GM12865 (cell line): ENCODE measurements around the gene ABHD15.

Experiments
- DNase-seq: peaks from one replicate; pipeline ENCODE4 v3.0.0; 2010; ENCODE audit warnings: low read depth
- H3K4me3 ChIP-seq: 2 replicates; pipeline ENCODE4 v1.5.1; 2011; ENCODE audit warnings: mild to moderate bottlenecking, low read depth, low read length, control low read depth
- TF ChIP-seq, protein P1 (sequence below): IDR thresholded peaks from 2 replicates; pipeline ENCODE4 v1.5.1; 2011; ENCODE audit warnings: low read length, control low read depth, low read depth, inconsistent platforms; ENCODE audit not compliant: insufficient read depth; ENCODE audit errors: missing control alignments

The ABHD15 gene, protein sequence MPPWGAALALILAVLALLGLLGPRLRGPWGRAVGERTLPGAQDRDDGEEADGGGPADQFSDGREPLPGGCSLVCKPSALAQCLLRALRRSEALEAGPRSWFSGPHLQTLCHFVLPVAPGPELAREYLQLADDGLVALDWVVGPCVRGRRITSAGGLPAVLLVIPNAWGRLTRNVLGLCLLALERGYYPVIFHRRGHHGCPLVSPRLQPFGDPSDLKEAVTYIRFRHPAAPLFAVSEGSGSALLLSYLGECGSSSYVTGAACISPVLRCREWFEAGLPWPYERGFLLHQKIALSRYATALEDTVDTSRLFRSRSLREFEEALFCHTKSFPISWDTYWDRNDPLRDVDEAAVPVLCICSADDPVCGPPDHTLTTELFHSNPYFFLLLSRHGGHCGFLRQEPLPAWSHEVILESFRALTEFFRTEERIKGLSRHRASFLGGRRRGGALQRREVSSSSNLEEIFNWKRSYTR

DNA sequence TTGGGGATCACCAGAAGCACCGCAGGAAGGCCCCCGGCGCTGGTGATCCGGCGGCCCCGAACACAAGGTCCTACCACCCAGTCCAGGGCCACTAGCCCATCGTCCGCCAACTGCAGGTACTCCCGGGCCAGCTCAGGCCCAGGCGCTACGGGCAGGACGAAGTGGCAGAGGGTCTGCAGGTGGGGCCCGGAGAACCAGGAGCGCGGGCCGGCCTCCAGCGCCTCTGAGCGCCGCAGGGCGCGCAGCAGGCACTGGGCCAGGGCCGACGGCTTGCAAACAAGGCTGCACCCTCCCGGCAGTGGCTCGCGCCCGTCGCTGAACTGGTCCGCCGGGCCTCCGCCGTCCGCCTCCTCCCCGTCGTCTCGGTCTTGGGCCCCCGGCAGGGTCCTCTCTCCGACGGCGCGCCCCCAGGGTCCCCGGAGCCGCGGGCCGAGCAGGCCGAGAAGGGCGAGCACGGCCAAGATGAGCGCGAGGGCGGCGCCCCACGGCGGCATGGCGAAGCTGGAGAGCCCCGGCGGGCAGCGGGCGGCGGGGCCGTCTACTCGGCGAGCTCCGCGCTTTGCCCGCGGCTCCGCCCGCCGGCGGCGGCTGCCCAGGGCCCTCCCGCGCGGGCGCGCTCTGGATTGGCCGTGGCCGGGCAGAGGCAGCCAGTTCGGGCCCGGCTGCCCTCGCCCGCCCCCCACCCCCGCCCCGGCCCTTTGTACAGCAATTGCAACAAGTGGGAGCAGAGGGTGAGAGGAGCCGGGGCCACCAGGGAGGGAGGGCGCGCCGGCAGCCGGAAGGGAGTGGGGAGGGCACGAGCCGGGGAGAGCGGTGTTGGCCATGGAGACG is at the start of gene ABHD15:
Gene ABHD15, minus strand, starts transcription at position 565 of the 831 bp plus-strand sequence. Its CDS starts 71 bp downstream, at position 494.
- TF ChIP-seq, protein P1, sequence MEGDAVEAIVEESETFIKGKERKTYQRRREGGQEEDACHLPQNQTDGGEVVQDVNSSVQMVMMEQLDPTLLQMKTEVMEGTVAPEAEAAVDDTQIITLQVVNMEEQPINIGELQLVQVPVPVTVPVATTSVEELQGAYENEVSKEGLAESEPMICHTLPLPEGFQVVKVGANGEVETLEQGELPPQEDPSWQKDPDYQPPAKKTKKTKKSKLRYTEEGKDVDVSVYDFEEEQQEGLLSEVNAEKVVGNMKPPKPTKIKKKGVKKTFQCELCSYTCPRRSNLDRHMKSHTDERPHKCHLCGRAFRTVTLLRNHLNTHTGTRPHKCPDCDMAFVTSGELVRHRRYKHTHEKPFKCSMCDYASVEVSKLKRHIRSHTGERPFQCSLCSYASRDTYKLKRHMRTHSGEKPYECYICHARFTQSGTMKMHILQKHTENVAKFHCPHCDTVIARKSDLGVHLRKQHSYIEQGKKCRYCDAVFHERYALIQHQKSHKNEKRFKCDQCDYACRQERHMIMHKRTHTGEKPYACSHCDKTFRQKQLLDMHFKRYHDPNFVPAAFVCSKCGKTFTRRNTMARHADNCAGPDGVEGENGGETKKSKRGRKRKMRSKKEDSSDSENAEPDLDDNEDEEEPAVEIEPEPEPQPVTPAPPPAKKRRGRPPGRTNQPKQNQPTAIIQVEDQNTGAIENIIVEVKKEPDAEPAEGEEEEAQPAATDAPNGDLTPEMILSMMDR: peak; percentile 14
- DNase-seq: peak; percentile 72

DNA sequence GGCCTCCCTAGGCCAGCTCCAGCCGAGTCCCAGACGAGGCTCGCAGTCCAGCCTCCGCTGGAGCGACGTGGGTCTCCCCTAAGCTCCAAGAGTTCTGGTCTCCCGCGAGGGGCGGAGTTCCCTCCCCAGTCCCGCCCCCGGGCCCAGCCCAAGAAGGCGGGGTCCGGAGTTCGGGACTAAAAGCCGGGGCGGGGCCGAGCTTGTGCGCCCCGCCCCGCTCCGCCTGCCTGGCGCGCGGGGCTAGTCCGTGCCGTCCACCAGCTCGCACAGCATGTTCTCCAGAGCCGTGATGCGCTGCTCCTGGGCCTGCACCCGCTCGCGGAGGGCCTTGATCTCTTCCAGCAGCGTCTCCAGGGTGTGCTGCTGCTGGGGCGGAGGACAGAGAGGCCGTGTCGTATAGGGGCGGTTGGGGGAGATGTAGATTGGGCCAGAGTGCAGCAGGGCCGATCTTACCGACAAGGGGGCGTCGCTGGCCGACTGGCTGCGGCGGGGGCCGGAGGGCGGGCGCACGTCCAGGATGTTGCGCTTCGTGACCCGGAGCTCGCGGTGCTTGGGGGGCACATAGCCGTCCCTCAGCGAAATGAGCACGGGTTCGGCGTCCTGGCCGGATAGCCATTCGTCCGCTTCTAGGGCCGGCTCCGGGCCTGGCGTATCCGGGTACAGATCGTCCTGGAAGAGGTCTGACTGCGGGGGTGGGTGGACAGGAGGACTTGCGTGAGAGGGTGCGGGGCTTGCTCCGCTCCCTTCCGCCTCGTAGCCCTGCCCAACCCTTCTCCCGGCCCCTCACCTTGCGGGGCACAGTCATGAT is 48.9 kb upstream of the ABHD15 start:
- TF ChIP-seq, protein P1: no peak
- H3K4me3 ChIP-seq: peak overlapping the region; percentile 48
- peak; percentile 84 for DNase-seq

More for the DNA sequence above, at the start of gene ABHD15:
- peak within 1 kb of the TSS; percentile 85 for H3K4me3 ChIP-seq

DNA sequence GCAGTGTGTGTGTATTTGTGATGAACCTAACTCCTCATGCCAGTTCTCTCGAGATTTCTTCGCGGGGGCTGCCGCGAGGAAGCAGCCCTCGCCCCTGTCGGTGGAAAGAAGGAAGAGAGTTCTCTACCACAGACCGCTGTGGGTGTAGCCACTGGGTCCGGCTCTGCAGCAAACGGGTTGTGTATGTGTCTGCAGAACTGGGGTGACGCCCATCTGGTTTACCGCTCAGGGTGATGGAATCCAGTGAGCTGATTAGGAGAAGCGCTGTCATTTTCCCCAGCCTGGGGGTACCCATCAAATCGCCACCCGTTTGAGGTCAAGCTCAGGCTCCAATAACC is 48.2 kb upstream of the ABHD15 start:
- DNase-seq: no peak
- H3K4me3 ChIP-seq: peak overlapping the region; percentile 48
- TF ChIP-seq, protein P1: no peak

DNA sequence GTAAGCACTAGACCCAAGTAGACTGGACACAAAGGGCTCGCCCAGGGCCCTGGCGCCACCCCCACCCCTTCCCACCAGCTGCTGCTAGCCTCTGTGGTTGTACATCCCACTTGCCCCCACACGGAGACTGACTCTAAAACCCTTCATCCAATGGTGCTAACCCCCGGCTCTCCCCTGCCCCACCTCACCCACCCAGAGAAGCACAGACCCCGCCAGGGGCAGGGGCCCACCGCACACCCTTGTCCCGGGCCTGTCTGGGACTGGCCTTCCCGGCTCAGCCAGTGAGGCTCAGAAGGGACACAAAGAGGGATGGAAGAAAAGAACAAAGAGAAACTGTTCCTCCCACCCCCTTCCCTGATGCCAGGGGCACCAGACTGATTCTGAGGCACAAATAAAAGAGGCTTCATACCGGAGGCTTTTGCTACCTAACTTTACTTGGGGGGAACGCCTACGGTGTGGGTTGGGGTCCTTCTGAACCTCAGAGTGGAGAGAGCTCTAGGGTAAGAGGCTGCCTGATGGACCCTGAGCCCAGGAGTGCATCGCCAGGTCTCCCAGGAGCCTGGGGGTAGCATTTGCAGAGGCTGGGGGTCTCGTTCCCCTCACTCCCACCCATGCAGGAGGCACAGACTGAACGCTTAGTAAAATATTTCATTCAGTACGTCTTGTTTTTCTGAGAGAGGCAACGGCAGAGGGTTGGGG is 47.7 kb upstream of the ABHD15 start:
- DNase-seq: no peak
- no peak overlapping the region for H3K4me3 ChIP-seq
- TF ChIP-seq, protein P1: no peak

DNA sequence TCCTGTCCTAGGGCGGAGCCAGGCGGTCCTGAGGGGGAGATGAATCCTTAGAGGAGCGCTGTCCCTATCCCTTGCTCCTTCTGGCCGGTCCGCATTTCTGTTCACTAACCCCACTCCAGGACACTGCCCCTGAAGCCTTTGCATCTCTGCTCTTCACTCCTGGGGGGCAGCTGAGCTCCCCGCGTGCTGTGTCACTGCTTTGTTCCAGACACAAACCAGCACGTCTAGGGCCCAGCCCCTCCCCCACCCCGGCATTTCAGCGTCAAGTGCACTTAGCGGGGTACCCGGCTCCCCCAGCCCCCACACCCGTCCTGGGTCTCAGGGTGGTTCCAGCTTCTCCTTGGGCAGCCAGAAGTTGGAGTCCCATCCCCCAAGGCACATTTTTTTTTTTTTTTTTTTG is 47.0 kb upstream of the ABHD15 start:
- no peak for DNase-seq
- TF ChIP-seq, protein P1: no peak
- no peak overlapping the region for H3K4me3 ChIP-seq

- TF ChIP-seq, protein P1: peak; percentile 74
- peak; percentile 88 for DNase-seq
- H3K4me3 ChIP-seq: no peak overlapping the region
Measured at GRCh38 chr17:29613352-29613837, 46.6 kb upstream of the ABHD15 start.
